ENCODE results near the gene SLC2A11.
"Not testable (repeated sequence)": the region's sequence is repeated elsewhere in the genome, so short reads cannot be mapped to it uniquely, and the experiment has no call there.

The SLC2A11 gene

DNA sequence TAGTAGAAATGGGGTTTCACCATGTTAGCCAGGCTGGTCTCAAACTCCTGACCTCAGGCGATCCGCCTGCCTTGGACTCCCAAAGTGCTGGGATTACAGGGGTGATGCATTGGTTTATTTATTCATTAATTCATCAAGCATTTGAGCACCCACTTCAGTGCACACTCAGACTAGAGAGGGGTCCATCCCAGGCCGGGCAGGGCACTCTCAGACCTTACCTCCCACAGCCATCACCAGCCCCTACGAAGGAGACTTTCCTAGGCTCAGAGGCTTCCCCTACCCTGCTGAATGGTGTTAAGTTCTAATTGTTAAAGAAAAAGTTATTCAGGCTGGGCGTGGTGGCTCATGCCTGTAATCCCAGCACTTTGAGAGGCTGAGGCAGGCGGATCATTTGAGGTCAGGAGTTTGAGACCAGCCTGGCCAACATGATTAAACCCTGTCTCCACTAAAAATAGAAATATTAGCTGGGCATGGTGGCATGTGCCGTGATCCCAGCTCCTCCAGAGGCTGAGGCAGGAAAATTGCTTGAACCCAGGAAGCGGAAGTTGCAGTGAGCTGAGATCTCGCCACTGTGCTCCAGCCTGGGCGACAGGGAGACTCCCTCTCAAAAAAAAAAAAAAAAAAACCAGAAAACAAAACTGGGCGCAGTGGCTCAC, 7.0 kb downstream of the SLC2A11 start:
- H3K4me1 ChIP-seq (ENCODE audit: control insufficient read depth in 2 of 2, insufficient read depth in 2 of 2, low read length in 2 of 2); H3K9me3 ChIP-seq (ENCODE audit: control insufficient read depth in 2 of 2, low read length in 2 of 2); H3K27me3 ChIP-seq (ENCODE audit: control insufficient read depth in 2 of 2, insufficient read depth in 2 of 2, low read length in 2 of 2); H3K9ac ChIP-seq (ENCODE audit: low read depth in 1 of 2, low read length in 2 of 2); H3K4me3 ChIP-seq (ENCODE audit: low read length in 2 of 2); H3K27ac ChIP-seq (ENCODE audit: low read depth in 2 of 2, low read length in 2 of 2); H3K36me3 ChIP-seq (ENCODE audit: control insufficient read depth in 2 of 2, insufficient read depth in 2 of 2, low read length in 2 of 2): not testable (repeated sequence)

- Histone ChIP-seq H3K4me3 (ENCODE audit: low read length in 2 of 2) (no peak overlapping the region), H3K27me3 (ENCODE audit: control insufficient read depth in 2 of 2, insufficient read depth in 2 of 2, low read length in 2 of 2) (no peaks in the 10 kb centered on the region), H3K36me3 (ENCODE audit: control insufficient read depth in 2 of 2, insufficient read depth in 2 of 2, low read length in 2 of 2) (peaks cover 5 to 18% of the 10 kb centered on the region in 2 donors), H3K9me3 (ENCODE audit: control insufficient read depth in 2 of 2, low read length in 2 of 2) (no peaks in the 10 kb centered on the region), H3K9ac (ENCODE audit: low read depth in 1 of 2, low read length in 2 of 2) (no peak overlapping the region), H3K27ac (ENCODE audit: low read depth in 2 of 2, low read length in 2 of 2) (no peak overlapping the region), H3K4me1 (ENCODE audit: control insufficient read depth in 2 of 2, insufficient read depth in 2 of 2, low read length in 2 of 2) (no peaks in the 10 kb centered on the region)
Measured at GRCh38 chr22:23868580-23868979, 10.9 kb downstream of the SLC2A11 start.

DNA sequence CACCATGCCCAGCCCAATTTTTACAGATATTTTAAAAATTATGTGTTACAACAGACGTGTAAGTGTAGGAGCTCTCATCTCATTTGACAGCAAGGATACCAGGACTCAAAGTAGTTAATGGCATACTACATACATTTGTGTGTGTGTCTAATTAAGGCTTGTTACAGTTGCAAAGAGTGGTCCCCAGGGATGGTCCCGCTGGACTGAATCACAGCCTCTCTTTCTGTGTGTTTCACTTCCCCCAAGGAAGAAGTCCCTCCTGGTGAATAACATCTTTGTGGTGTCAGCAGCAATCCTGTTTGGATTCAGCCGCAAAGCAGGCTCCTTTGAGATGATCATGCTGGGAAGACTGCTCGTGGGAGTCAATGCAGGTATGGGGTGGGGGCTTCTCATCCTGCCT, 17.2 kb downstream of the SLC2A11 start:
- no peaks in the 10 kb centered on the region for H3K9me3 ChIP-seq (ENCODE audit: control insufficient read depth in 2 of 2, low read length in 2 of 2)
- no peak overlapping the region for H3K9ac ChIP-seq (ENCODE audit: low read depth in 1 of 2, low read length in 2 of 2)
- H3K4me1 ChIP-seq (ENCODE audit: control insufficient read depth in 2 of 2, insufficient read depth in 2 of 2, low read length in 2 of 2) = no peaks in the 10 kb centered on the region
- H3K27me3 ChIP-seq (ENCODE audit: control insufficient read depth in 2 of 2, insufficient read depth in 2 of 2, low read length in 2 of 2) = no peaks in the 10 kb centered on the region
- H3K4me3 ChIP-seq (ENCODE audit: low read length in 2 of 2) = no peak overlapping the region
- peaks cover 9 to 20% of the 10 kb centered on the region in 2 donors for H3K36me3 ChIP-seq (ENCODE audit: control insufficient read depth in 2 of 2, insufficient read depth in 2 of 2, low read length in 2 of 2)
- no peak overlapping the region for H3K27ac ChIP-seq (ENCODE audit: low read depth in 2 of 2, low read length in 2 of 2)

GRCh38 chr22:23875801-23876200, 18.1 kb downstream of the SLC2A11 start:
- H3K9ac ChIP-seq (ENCODE audit: low read depth in 1 of 2, low read length in 2 of 2) = no peak overlapping the region
- no peak overlapping the region for H3K4me3 ChIP-seq (ENCODE audit: low read length in 2 of 2)
- no peaks in the 10 kb centered on the region for H3K27me3 ChIP-seq (ENCODE audit: control insufficient read depth in 2 of 2, insufficient read depth in 2 of 2, low read length in 2 of 2)
- no peaks in the 10 kb centered on the region for H3K9me3 ChIP-seq (ENCODE audit: control insufficient read depth in 2 of 2, low read length in 2 of 2)
- no peaks in the 10 kb centered on the region for H3K4me1 ChIP-seq (ENCODE audit: control insufficient read depth in 2 of 2, insufficient read depth in 2 of 2, low read length in 2 of 2)
- H3K27ac ChIP-seq (ENCODE audit: low read depth in 2 of 2, low read length in 2 of 2) = no peak overlapping the region
- H3K36me3 ChIP-seq (ENCODE audit: control insufficient read depth in 2 of 2, insufficient read depth in 2 of 2, low read length in 2 of 2) = peaks cover 3 to 20% of the 10 kb centered on the region in 2 donors

- peaks cover 3 to 20% of the 10 kb centered on the region in 2 donors for H3K36me3 ChIP-seq (ENCODE audit: control insufficient read depth in 2 of 2, insufficient read depth in 2 of 2, low read length in 2 of 2)
- no peak overlapping the region for H3K9ac ChIP-seq (ENCODE audit: low read depth in 1 of 2, low read length in 2 of 2)
- no peaks in the 10 kb centered on the region for H3K4me1 ChIP-seq (ENCODE audit: control insufficient read depth in 2 of 2, insufficient read depth in 2 of 2, low read length in 2 of 2)
- no peaks in the 10 kb centered on the region for H3K9me3 ChIP-seq (ENCODE audit: control insufficient read depth in 2 of 2, low read length in 2 of 2)
- H3K27me3 ChIP-seq (ENCODE audit: control insufficient read depth in 2 of 2, insufficient read depth in 2 of 2, low read length in 2 of 2) = no peaks in the 10 kb centered on the region
- no peak overlapping the region for H3K4me3 ChIP-seq (ENCODE audit: low read length in 2 of 2)
- H3K27ac ChIP-seq (ENCODE audit: low read depth in 2 of 2, low read length in 2 of 2) = no peak overlapping the region
Measured at GRCh38 chr22:23877566-23877965, 19.9 kb downstream of the SLC2A11 start.

DNA sequence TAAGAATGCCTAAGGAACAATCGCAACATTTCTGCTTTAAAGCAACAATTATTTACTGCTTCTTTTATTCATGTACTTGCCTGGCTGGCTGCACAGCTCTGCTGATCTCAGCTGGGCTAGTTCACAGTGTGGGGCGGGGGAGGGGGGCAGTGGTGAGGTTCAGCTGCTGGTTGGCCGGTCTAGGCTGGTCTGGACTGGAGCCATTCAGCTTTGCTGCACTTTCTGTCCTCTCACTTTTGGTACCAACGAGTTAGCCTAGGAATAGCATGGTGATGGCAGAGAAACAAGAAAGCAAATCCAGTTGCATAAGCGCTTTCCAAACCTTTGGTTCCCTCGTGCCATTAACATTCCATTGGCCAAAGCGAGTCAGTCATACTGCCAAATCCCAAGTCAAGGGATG, 20.5 kb downstream of the SLC2A11 start:
- Histone ChIP-seq H3K9ac (ENCODE audit: low read depth in 1 of 2, low read length in 2 of 2) (no peak overlapping the region), H3K27ac (ENCODE audit: low read depth in 2 of 2, low read length in 2 of 2) (no peak overlapping the region), H3K4me1 (ENCODE audit: control insufficient read depth in 2 of 2, insufficient read depth in 2 of 2, low read length in 2 of 2) (no peaks in the 10 kb centered on the region), H3K9me3 (ENCODE audit: control insufficient read depth in 2 of 2, low read length in 2 of 2) (no peaks in the 10 kb centered on the region), H3K27me3 (ENCODE audit: control insufficient read depth in 2 of 2, insufficient read depth in 2 of 2, low read length in 2 of 2) (no peaks in the 10 kb centered on the region), H3K4me3 (ENCODE audit: low read length in 2 of 2) (no peak overlapping the region), H3K36me3 (ENCODE audit: control insufficient read depth in 2 of 2, insufficient read depth in 2 of 2, low read length in 2 of 2) (peaks cover 3 to 20% of the 10 kb centered on the region in 2 donors)

DNA sequence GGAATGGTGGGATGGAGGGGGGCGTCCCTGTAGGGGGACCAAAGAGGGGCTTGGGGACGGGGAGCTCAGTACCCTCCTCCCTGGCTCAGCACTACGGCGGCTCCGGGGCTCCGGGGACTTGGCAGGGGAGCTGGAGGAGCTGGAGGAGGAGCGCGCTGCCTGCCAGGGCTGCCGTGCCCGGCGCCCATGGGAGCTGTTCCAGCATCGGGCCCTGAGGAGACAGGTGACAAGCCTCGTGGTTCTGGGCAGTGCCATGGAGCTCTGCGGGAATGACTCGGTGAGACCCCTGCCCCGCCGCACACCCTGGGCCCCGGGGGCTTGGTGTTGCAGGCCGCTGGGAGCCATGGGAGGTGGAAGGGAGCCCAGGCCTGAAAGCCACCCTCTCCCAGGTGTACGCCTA, 24.7 kb downstream of the SLC2A11 start:
- H3K27me3 ChIP-seq (ENCODE audit: control insufficient read depth in 2 of 2, insufficient read depth in 2 of 2, low read length in 2 of 2) = no peaks in the 10 kb centered on the region
- H3K9ac ChIP-seq (ENCODE audit: low read depth in 1 of 2, low read length in 2 of 2) = no peak overlapping the region
- H3K9me3 ChIP-seq (ENCODE audit: control insufficient read depth in 2 of 2, low read length in 2 of 2) = no peaks in the 10 kb centered on the region
- H3K4me1 ChIP-seq (ENCODE audit: control insufficient read depth in 2 of 2, insufficient read depth in 2 of 2, low read length in 2 of 2) = no peaks in the 10 kb centered on the region
- H3K4me3 ChIP-seq (ENCODE audit: low read length in 2 of 2) = no peak overlapping the region
- H3K27ac ChIP-seq (ENCODE audit: low read depth in 2 of 2, low read length in 2 of 2) = no peak overlapping the region
- H3K36me3 ChIP-seq (ENCODE audit: control insufficient read depth in 2 of 2, insufficient read depth in 2 of 2, low read length in 2 of 2) = peaks cover 3 to 6% of the 10 kb centered on the region in 2 donors

DNA sequence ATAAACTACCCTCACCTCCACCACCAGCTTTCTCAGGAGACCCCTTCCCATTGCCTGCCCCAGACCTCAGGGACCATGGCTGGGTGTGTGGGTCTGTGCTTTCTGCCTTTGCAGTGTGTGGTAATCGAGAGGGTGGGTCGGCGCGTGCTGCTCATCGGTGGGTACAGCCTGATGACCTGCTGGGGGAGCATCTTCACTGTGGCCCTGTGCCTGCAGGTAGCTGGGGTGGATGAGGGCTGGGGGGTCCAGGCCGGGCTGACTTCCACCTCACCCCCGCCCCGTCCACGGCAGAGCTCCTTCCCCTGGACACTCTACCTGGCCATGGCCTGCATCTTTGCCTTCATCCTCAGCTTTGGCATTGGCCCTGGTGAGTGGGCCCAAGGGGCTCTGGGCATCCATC, 26.0 kb downstream of the SLC2A11 start:
- H3K4me1 ChIP-seq (ENCODE audit: control insufficient read depth in 2 of 2, insufficient read depth in 2 of 2, low read length in 2 of 2) = no peaks in the 10 kb centered on the region
- no peak overlapping the region for H3K4me3 ChIP-seq (ENCODE audit: low read length in 2 of 2)
- H3K36me3 ChIP-seq (ENCODE audit: control insufficient read depth in 2 of 2, insufficient read depth in 2 of 2, low read length in 2 of 2) = no peaks in the 10 kb centered on the region
- H3K27ac ChIP-seq (ENCODE audit: low read depth in 2 of 2, low read length in 2 of 2) = no peak overlapping the region
- H3K9me3 ChIP-seq (ENCODE audit: control insufficient read depth in 2 of 2, low read length in 2 of 2) = no peaks in the 10 kb centered on the region
- H3K9ac ChIP-seq (ENCODE audit: low read depth in 1 of 2, low read length in 2 of 2) = no peak overlapping the region
- H3K27me3 ChIP-seq (ENCODE audit: control insufficient read depth in 2 of 2, insufficient read depth in 2 of 2, low read length in 2 of 2) = no peaks in the 10 kb centered on the region

- no peak overlapping the region for H3K4me3 ChIP-seq (ENCODE audit: low read length in 2 of 2)
- no peak overlapping the region for H3K9ac ChIP-seq (ENCODE audit: low read depth in 1 of 2, low read length in 2 of 2)
- no peaks in the 10 kb centered on the region for H3K27me3 ChIP-seq (ENCODE audit: control insufficient read depth in 2 of 2, insufficient read depth in 2 of 2, low read length in 2 of 2)
- H3K36me3 ChIP-seq (ENCODE audit: control insufficient read depth in 2 of 2, insufficient read depth in 2 of 2, low read length in 2 of 2) = no peaks in the 10 kb centered on the region
- no peak overlapping the region for H3K27ac ChIP-seq (ENCODE audit: low read depth in 2 of 2, low read length in 2 of 2)
- H3K9me3 ChIP-seq (ENCODE audit: control insufficient read depth in 2 of 2, low read length in 2 of 2) = no peaks in the 10 kb centered on the region
- no peaks in the 10 kb centered on the region for H3K4me1 ChIP-seq (ENCODE audit: control insufficient read depth in 2 of 2, insufficient read depth in 2 of 2, low read length in 2 of 2)
Measured at GRCh38 chr22:23884140-23884539, 26.5 kb downstream of the SLC2A11 start.

GRCh38 chr22:23888615-23889401, 31.1 kb downstream of the SLC2A11 start:
- Histone ChIP-seq H3K27me3 (ENCODE audit: control insufficient read depth in 2 of 2, insufficient read depth in 2 of 2, low read length in 2 of 2) (no peaks in the 10 kb centered on the region), H3K27ac (ENCODE audit: low read depth in 2 of 2, low read length in 2 of 2) (no peak overlapping the region), H3K36me3 (ENCODE audit: control insufficient read depth in 2 of 2, insufficient read depth in 2 of 2, low read length in 2 of 2) (no peaks in the 10 kb centered on the region), H3K9ac (ENCODE audit: low read depth in 1 of 2, low read length in 2 of 2) (no peak overlapping the region), H3K4me3 (ENCODE audit: low read length in 2 of 2) (no peak overlapping the region), H3K9me3 (ENCODE audit: control insufficient read depth in 2 of 2, low read length in 2 of 2) (no peaks in the 10 kb centered on the region), H3K4me1 (ENCODE audit: control insufficient read depth in 2 of 2, insufficient read depth in 2 of 2, low read length in 2 of 2) (peaks cover 5 to 7% of the 10 kb centered on the region in 2 donors)
